GM23248 (cell line): ENCODE measurements around the gene OR5H2. TPM values are rescaled to one million over a fixed set of nuclear protein-coding genes. Genes with fewer than 3 reads are reported as not detected.

Experiments
- DNase-seq: peaks from one replicate; pipeline ENCODE4 v3.0.0-alpha.2; 2015
- H2AFZ ChIP-seq: fragments of 200-600 bp; sonication (generic); 2 replicates; pipeline ENCODE4 v1.6.1; 2016; ENCODE audit warnings: antibody characterized with exemption
- H3F3A ChIP-seq: fragments of 200-600 bp; sonication (generic); 2 replicates; pipeline ENCODE4 v1.6.1; 2016; ENCODE audit warnings: mild to moderate bottlenecking, antibody characterized with exemption, mixed run types; ENCODE audit not compliant: insufficient read depth
- H3K27ac ChIP-seq: fragments of 200-600 bp; sonication (generic); 2 replicates; pipeline ENCODE4 v1.5.1; 2016; ENCODE audit warnings: mild to moderate bottlenecking
- H3K27me3 ChIP-seq: fragments of 200-600 bp; sonication (generic); replicated peaks from 2 replicates; pipeline ENCODE4 v1.6.1; 2016; ENCODE audit warnings: mild to moderate bottlenecking; ENCODE audit not compliant: insufficient read depth
- H3K36me3 ChIP-seq: fragments of 200-600 bp; sonication (generic); 2 replicates; pipeline ENCODE4 v1.6.1; 2016; ENCODE audit warnings: low read depth, mild to moderate bottlenecking
- H3K4me1 ChIP-seq: fragments of 200-600 bp; sonication (generic); 2 replicates; pipeline ENCODE4 v1.6.1; 2016; ENCODE audit warnings: mild to moderate bottlenecking; ENCODE audit not compliant: insufficient read depth
- H3K4me2 ChIP-seq: fragments of 200-600 bp; sonication (generic); one replicate; pipeline ENCODE4 v1.6.1; 2016; ENCODE audit warnings: mild to moderate bottlenecking; ENCODE audit not compliant: unreplicated experiment
- H3K4me3 ChIP-seq: fragments of 200-600 bp; sonication (generic); 2 replicates; pipeline ENCODE4 v1.5.1; 2016; ENCODE audit warnings: mild to moderate bottlenecking
- H3K79me2 ChIP-seq: fragments of 200-600 bp; sonication (generic); 2 replicates; pipeline ENCODE4 v1.6.1; 2016; ENCODE audit warnings: mild to moderate bottlenecking; ENCODE audit not compliant: insufficient read depth
- H3K9ac ChIP-seq: fragments of 200-600 bp; sonication (generic); 2 replicates; pipeline ENCODE4 v1.6.1; 2016; ENCODE audit warnings: mild to moderate bottlenecking
- H3K9me2 ChIP-seq: fragments of 200-600 bp; sonication (generic); 2 replicates; pipeline ENCODE4 v1.6.1; 2016; ENCODE audit warnings: mixed run types, mild to moderate bottlenecking, moderate library complexity; ENCODE audit not compliant: insufficient read depth
- H3K9me3 ChIP-seq: fragments of 200-600 bp; sonication (generic); one replicate; pipeline ENCODE4 v1.6.1; 2017; ENCODE audit warnings: low read depth
- H4K20me1 ChIP-seq: fragments of 200-600 bp; sonication (generic); 2 replicates; pipeline ENCODE4 v1.6.0; 2016; ENCODE audit not compliant: insufficient read depth
- EZH2 ChIP-seq: fragments of 200-600 bp; sonication (generic); IDR thresholded peaks from 2 replicates; pipeline ENCODE4 v1.6.1; 2018; ENCODE audit warnings: antibody characterized with exemption, mild to moderate bottlenecking; ENCODE audit not compliant: insufficient read depth, poor library complexity, severe bottlenecking
- EZH2phosphoT487 ChIP-seq: fragments of 200-600 bp; sonication (generic); IDR thresholded peaks from 2 replicates; pipeline ENCODE4 v1.6.1; 2018; ENCODE audit warnings: antibody characterized with exemption, moderate library complexity, mild to moderate bottlenecking, low read depth; ENCODE audit not compliant: insufficient read depth
- WGBS, 2 experiments: methylation state at CpG; one replicate each; pipeline ENCODE4 v1.1.6; 2015 to 2017; ENCODE audit warnings: low lambda C conversion rate in 2 of 2, low coverage in 1 of 2; ENCODE audit errors: missing lambda C conversion rate in 2 of 2; 5-methylcytosine and 5-hydroxymethylcytosine counted together
- in situ Hi-C: fragments of 300-500 bp; cut with MboI; formaldehyde crosslinking; loops from 2 replicates; pipeline ENCODE4 v1.15.0; 2020
- polyA plus RNA-seq: library from polyadenylated mRNA; unstranded; fragments of >200 nt; fragmentation: Nextera tagmentation; extraction: Ambion mirVana; gene quantifications from 2 replicates; pipeline ENCODE4 v1.2.1, GENCODE V29; 2016
- total RNA-seq: library from RNA; depleted of rRNA; stranded (reverse); fragments of >200 nt; shearing (Covaris generic); gene quantifications from 2 replicates; pipeline ENCODE4 v1.2.3, GENCODE V29; 2014

OR5H2 gene
- total and polyA plus RNA-seq, 2 experiments from 2014 or later = not detected

- Histone ChIP-seq H3K4me2 (no peak overlapping the region), H3K9me3 (no peaks in the 10 kb centered on the region), H3K27ac (no peak overlapping the region), H3K9me2 (no peaks in the 10 kb centered on the region), H3K4me3 (no peak overlapping the region), H4K20me1 (no peaks in the 10 kb centered on the region), H2AFZ (no peak overlapping the region), H3F3A (no peaks in the 10 kb centered on the region), H3K79me2 (no peaks in the 10 kb centered on the region), H3K9ac (no peak overlapping the region), H3K4me1 (no peaks in the 10 kb centered on the region), H3K36me3 (no peaks in the 10 kb centered on the region), H3K27me3 (peaks cover 2% of the 10 kb centered on the region)
- no peak for DNase-seq
- TF ChIP-seq EZH2 (no peak), EZH2phosphoT487 (no peak)
- WGBS, 2 experiments = 13 to 22% methylated on average over 2 of the region's 2 CpGs
- in situ Hi-C loops = no loop called here
Measured at GRCh38 chr3:98322101-98322500, 39.8 kb downstream of the OR5H2 start.

GRCh38 chr3:98322686-98323085 lies 40.4 kb downstream of the OR5H2 start:
- no peak overlapping the region for H2AFZ ChIP-seq
- TF ChIP-seq EZH2 (no peak), EZH2phosphoT487 (no peak)
- H3K4me3 ChIP-seq = no peak overlapping the region
- H3K79me2 ChIP-seq = no peaks in the 10 kb centered on the region
- H3K27me3 ChIP-seq = peaks cover 2% of the 10 kb centered on the region
- H3K4me2 ChIP-seq = no peak overlapping the region
- no peaks in the 10 kb centered on the region for H3K9me3 ChIP-seq
- DNase-seq = no peak
- WGBS, 2 experiments = 34 to 43% methylated on average over 2 of the region's 2 CpGs
- no peak overlapping the region for H3K9ac ChIP-seq
- in situ Hi-C loops = no loop called here
- no peak overlapping the region for H3K27ac ChIP-seq
- no peaks in the 10 kb centered on the region for H3K36me3 ChIP-seq
- H3K9me2 ChIP-seq = no peaks in the 10 kb centered on the region
- no peaks in the 10 kb centered on the region for H3K4me1 ChIP-seq
- no peaks in the 10 kb centered on the region for H4K20me1 ChIP-seq
- H3F3A ChIP-seq = no peaks in the 10 kb centered on the region

- H3K4me2 ChIP-seq = no peak overlapping the region
- no peak overlapping the region for H2AFZ ChIP-seq
- no peak for DNase-seq
- in situ Hi-C loops = no loop called here
- peaks cover 2% of the 10 kb centered on the region for H3K27me3 ChIP-seq
- no peaks in the 10 kb centered on the region for H3K9me2 ChIP-seq
- H3K79me2 ChIP-seq = no peaks in the 10 kb centered on the region
- no peaks in the 10 kb centered on the region for H4K20me1 ChIP-seq
- no peaks in the 10 kb centered on the region for H3K9me3 ChIP-seq
- TF ChIP-seq EZH2phosphoT487 (no peak), EZH2 (no peak)
- H3K4me1 ChIP-seq = no peaks in the 10 kb centered on the region
- no peaks in the 10 kb centered on the region for H3F3A ChIP-seq
- no peaks in the 10 kb centered on the region for H3K36me3 ChIP-seq
- no peak overlapping the region for H3K27ac ChIP-seq
- no peak overlapping the region for H3K9ac ChIP-seq
- no peak overlapping the region for H3K4me3 ChIP-seq
Measured at GRCh38 chr3:98323425-98323824, 41.1 kb downstream of the OR5H2 start.

GRCh38 chr3:98325055-98325454 lies 42.8 kb downstream of the OR5H2 start:
- no peaks in the 10 kb centered on the region for H3F3A ChIP-seq
- H3K27me3 ChIP-seq = peaks cover 2% of the 10 kb centered on the region
- TF ChIP-seq EZH2 (no peak), EZH2phosphoT487 (no peak)
- H2AFZ ChIP-seq = no peak overlapping the region
- no peaks in the 10 kb centered on the region for H3K4me1 ChIP-seq
- H4K20me1 ChIP-seq = no peaks in the 10 kb centered on the region
- H3K36me3 ChIP-seq = no peaks in the 10 kb centered on the region
- H3K27ac ChIP-seq = no peak overlapping the region
- WGBS, 2 experiments = 34 to 37% methylated on average over 12 of the region's 12 CpGs
- H3K9me3 ChIP-seq = no peaks in the 10 kb centered on the region
- in situ Hi-C loops = loop anchor here (25.0 kb wide), 1 partner anchor 538 kb away; no protein-coding TSS in a partner anchor
- no peak for DNase-seq
- H3K4me3 ChIP-seq = no peak overlapping the region
- H3K4me2 ChIP-seq = no peak overlapping the region
- H3K79me2 ChIP-seq = no peaks in the 10 kb centered on the region
- H3K9me2 ChIP-seq = no peaks in the 10 kb centered on the region
- no peak overlapping the region for H3K9ac ChIP-seq

- no peak overlapping the region for H3K27ac ChIP-seq
Measured at GRCh38 chr3:98326105-98326893, 44.0 kb downstream of the OR5H2 start.

More at GRCh38 chr3:98326105-98326893, 44.0 kb downstream of the OR5H2 start:
- Histone ChIP-seq H2AFZ (no peak overlapping the region), H3K9ac (no peak overlapping the region), H3K9me2 (no peaks in the 10 kb centered on the region), H4K20me1 (no peaks in the 10 kb centered on the region), H3K4me2 (no peak overlapping the region), H3K9me3 (no peaks in the 10 kb centered on the region), H3F3A (no peaks in the 10 kb centered on the region), H3K27me3 (peaks cover 2% of the 10 kb centered on the region), H3K4me1 (no peaks in the 10 kb centered on the region), H3K36me3 (no peaks in the 10 kb centered on the region), H3K79me2 (no peaks in the 10 kb centered on the region), H3K4me3 (no peak overlapping the region)
- TF ChIP-seq EZH2 (no peak), EZH2phosphoT487 (no peak)
- 8 to 11% methylated on average over 2 of the region's 2 CpGs for WGBS, 2 experiments
- DNase-seq = no peak
- in situ Hi-C loops = loop anchor here (25.0 kb wide), 1 partner anchor 539 kb away; no protein-coding TSS in a partner anchor
